Astrocyte (in vitro differentiated cells and primary cell): ENCODE data around the gene ACOX1.

ENCODE experiments used
- EZH2 ChIP-seq: IDR thresholded peaks from 2 replicates; pipeline ENCODE4 v1.6.1; 2012; ENCODE audit warnings: mild to moderate bottlenecking, low read length, inconsistent platforms; ENCODE audit not compliant: insufficient read depth
- TF ChIP-seq, protein P1 (sequence below): IDR thresholded peaks from 2 replicates; pipeline ENCODE4 v1.5.1; 2011; ENCODE audit warnings: low read depth, mild to moderate bottlenecking, inconsistent platforms, low read length, moderate library complexity; ENCODE audit not compliant: insufficient read depth

GRCh38 chr17:75913537-75914210, 65.3 kb downstream of the ACOX1 start:
- TF ChIP-seq, protein P1, sequence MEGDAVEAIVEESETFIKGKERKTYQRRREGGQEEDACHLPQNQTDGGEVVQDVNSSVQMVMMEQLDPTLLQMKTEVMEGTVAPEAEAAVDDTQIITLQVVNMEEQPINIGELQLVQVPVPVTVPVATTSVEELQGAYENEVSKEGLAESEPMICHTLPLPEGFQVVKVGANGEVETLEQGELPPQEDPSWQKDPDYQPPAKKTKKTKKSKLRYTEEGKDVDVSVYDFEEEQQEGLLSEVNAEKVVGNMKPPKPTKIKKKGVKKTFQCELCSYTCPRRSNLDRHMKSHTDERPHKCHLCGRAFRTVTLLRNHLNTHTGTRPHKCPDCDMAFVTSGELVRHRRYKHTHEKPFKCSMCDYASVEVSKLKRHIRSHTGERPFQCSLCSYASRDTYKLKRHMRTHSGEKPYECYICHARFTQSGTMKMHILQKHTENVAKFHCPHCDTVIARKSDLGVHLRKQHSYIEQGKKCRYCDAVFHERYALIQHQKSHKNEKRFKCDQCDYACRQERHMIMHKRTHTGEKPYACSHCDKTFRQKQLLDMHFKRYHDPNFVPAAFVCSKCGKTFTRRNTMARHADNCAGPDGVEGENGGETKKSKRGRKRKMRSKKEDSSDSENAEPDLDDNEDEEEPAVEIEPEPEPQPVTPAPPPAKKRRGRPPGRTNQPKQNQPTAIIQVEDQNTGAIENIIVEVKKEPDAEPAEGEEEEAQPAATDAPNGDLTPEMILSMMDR = no peak
- TF ChIP-seq EZH2 = no peak
